ENCODE data around the gene HJV. TPM values are rescaled to one million over a fixed set of nuclear protein-coding genes. Genes with fewer than 3 reads are reported as not detected.

The HJV gene
- total and polyA plus RNA-seq, 2 of the 13 experiments (the other 11 are each of a cell fraction or from before 2014, with no cell fraction given), result 0.18 TPM; not detected in 1

DNA sequence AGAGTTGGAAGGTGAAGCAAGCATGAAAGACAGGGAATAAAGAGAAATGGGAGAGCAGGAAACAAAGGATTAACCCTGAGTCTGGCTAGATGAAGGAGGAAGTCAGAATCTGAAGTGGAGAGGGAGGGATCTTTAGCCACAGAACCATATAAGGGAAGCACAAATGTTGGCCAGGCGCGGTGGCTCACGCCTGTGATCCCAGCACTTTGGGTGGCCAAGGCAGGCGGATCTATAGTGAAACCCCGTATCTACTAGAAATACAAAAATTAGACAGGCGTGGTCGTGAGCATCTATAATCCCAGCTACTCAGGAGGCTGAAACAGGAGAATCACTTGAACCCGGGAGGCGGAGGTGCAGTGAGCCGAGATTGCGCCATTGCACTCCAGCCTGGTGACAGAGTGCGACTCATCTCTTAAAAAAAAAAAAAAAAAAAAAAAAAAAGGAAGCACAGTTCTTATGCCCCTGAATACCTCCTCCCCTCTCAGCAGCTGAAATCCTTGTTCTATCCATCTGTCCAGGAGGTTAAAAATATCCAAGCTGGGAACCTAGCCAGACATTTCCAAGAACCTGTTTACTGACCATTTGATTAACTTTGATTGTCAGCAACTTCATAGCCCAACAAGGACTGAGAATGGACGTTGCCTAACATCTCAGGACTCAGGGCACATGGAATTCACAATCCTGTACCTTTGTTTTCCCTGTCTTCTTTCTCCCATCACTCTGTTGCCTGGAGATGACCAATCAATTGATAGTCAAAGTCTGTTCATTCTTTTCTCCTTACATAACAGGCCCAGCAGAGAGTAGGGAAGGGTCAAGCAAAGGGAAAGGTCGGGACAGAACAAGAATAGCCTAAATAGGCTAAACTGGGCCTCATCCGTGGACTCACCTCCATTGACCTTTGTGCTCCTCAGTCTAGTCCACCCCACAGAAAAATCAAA lies 35.8 kb downstream of the HJV start (continued):
- TF ChIP-seq, protein P1, sequence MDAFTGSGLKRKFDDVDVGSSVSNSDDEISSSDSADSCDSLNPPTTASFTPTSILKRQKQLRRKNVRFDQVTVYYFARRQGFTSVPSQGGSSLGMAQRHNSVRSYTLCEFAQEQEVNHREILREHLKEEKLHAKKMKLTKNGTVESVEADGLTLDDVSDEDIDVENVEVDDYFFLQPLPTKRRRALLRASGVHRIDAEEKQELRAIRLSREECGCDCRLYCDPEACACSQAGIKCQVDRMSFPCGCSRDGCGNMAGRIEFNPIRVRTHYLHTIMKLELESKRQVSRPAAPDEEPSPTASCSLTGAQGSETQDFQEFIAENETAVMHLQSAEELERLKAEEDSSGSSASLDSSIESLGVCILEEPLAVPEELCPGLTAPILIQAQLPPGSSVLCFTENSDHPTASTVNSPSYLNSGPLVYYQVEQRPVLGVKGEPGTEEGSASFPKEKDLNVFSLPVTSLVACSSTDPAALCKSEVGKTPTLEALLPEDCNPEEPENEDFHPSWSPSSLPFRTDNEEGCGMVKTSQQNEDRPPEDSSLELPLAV (CRISPR knock-in tag; conservative IDR thresholded peaks at IDR 0.05; ENCODE audit: low read depth), result no peak
- TF ChIP-seq ATF1 (CRISPR knock-in tag; IDR thresholded peaks at IDR 0.05) (0 out of 2 replicates have a peak, but pooled peaks have one; percentile 14), ZFYVE20 (CRISPR knock-in tag; IDR thresholded peaks at IDR 0.05; ENCODE audit: borderline replicate concordance, low read depth) (no peak), SOX6 (IDR thresholded peaks at IDR 0.05) (no peak), SOX6 (CRISPR knock-in tag; IDR thresholded peaks at IDR 0.05) (peak; percentile 54), SOX13 (IDR thresholded peaks at IDR 0.05) (no peak), SOX13 (CRISPR knock-in tag; conservative IDR thresholded peaks at IDR 0.05 in 1 of 2, IDR thresholded peaks at IDR 0.05 in 1 of 2) (peak in 1 of 2 experiments; percentile 46; a peak in 1 of 4 replicates), ZFP62 (CRISPR knock-in tag; IDR thresholded peaks at IDR 0.05) (no peak), ZNF775 (CRISPR knock-in tag; IDR thresholded peaks at IDR 0.05; ENCODE audit: borderline replicate concordance) (no peak), RFXAP (CRISPR knock-in tag; IDR thresholded peaks at IDR 0.05; ENCODE audit: borderline replicate concordance) (no peak), ZNF432 (CRISPR knock-in tag; IDR thresholded peaks at IDR 0.05; ENCODE audit: borderline replicate concordance) (no peak), HOXD1 (CRISPR knock-in tag; IDR thresholded peaks at IDR 0.05) (no peak), CAMTA2 (CRISPR knock-in tag; IDR thresholded peaks at IDR 0.05; ENCODE audit: borderline replicate concordance) (no peak), TP53 (CRISPR knock-in tag; conservative IDR thresholded peaks at IDR 0.05) (no peak), RBFOX2 (IDR thresholded peaks at IDR 0.05; ENCODE audit: low read depth, low read length) (no peak), ZNF619 (CRISPR knock-in tag; IDR thresholded peaks at IDR 0.05) (no peak), RFX1 (IDR thresholded peaks at IDR 0.05) (peak; percentile 58; the same call in 1 of the 2 replicates), RFX3 (CRISPR knock-in tag; IDR thresholded peaks at IDR 0.05) (peak; percentile 44; the same call in 1 of the 2 replicates)
- TF ChIP-seq, protein P2, sequence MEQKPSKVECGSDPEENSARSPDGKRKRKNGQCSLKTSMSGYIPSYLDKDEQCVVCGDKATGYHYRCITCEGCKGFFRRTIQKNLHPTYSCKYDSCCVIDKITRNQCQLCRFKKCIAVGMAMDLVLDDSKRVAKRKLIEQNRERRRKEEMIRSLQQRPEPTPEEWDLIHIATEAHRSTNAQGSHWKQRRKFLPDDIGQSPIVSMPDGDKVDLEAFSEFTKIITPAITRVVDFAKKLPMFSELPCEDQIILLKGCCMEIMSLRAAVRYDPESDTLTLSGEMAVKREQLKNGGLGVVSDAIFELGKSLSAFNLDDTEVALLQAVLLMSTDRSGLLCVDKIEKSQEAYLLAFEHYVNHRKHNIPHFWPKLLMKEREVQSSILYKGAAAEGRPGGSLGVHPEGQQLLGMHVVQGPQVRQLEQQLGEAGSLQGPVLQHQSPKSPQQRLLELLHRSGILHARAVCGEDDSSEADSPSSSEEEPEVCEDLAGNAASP (CRISPR knock-in tag; IDR thresholded peaks at IDR 0.05; ENCODE audit: borderline replicate concordance), result peak; percentile 57; the same call in 1 of the 2 replicates
- TF ChIP-seq, protein P3, sequence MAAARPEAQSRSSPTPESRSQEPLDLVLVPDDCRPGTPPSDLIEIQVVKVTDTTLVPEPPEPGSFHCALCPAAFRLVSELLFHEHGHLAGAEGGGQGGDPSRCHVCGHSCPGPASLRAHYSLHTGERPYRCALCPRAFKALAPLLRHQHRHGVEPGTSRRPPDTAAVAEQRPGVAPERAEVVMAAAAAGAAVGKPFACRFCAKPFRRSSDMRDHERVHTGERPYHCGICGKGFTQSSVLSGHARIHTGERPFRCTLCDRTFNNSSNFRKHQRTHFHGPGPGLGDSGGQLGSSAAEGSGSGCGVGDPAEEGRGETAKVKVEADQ (CRISPR knock-in tag; IDR thresholded peaks at IDR 0.05; ENCODE audit: borderline replicate concordance), result no peak
